Psoas muscle (tissue), 8 donors: ENCODE results near the gene MYL3. TPM values are rescaled to one million over a fixed set of nuclear protein-coding genes. Genes with fewer than 3 reads are reported as not detected.
A peak's percentile ranks its signal among the peaks of the same experiment; 100 is the strongest.
"Not testable (repeated sequence)": the region's sequence is repeated elsewhere in the genome, so short reads cannot be mapped to it uniquely, and the experiment has no call there.

Experiments
- ATAC-seq, 4 donors: fragments of 200-7000 bp; cut with Tn5 transposase; one replicate each; pipeline ENCODE4 v1.9.1; 2020; ENCODE audit warnings: moderate library complexity in 3 of 4, mild to moderate bottlenecking in 2 of 4
- DNase-seq, 2 donors: peaks; one replicate each; pipeline ENCODE4 v3.0.0-alpha.2; 2020
- H3K27ac ChIP-seq: fragments of 200-600 bp; one replicate; pipeline ENCODE4 v1.8.0; 2022
- H3K27me3 ChIP-seq, 3 donors: fragments of 200-600 bp in 1 of 3; one replicate each; pipeline versions ENCODE4 v1.6.1 to v1.8.0; 2013 to 2022; ENCODE audit warnings: low read length in 2 of 3, mild to moderate bottlenecking in 2 of 3, moderate library complexity in 1 of 3; ENCODE audit not compliant: insufficient read depth in 3 of 3
- H3K36me3 ChIP-seq, 2 donors: fragments of 200-600 bp in 1 of 2; one replicate each; pipeline versions ENCODE4 v1.6.1 to v1.8.0; 2013 to 2022; ENCODE audit warnings: low read depth in 1 of 2, mild to moderate bottlenecking in 1 of 2, moderate library complexity in 1 of 2; ENCODE audit not compliant: insufficient read depth in 1 of 2
- H3K4me1 ChIP-seq: fragments of 200-600 bp; one replicate; pipeline ENCODE4 v1.8.0; 2022
- H3K4me3 ChIP-seq: fragments of 200-600 bp; one replicate; pipeline ENCODE4 v1.8.0; 2022; ENCODE audit warnings: mild to moderate bottlenecking
- H3K9me3 ChIP-seq: fragments of 200-600 bp; one replicate; pipeline ENCODE4 v1.8.0; 2022
- CTCF ChIP-seq: fragments of 200-600 bp; IDR thresholded peaks from one replicate; pipeline ENCODE4 v1.8.0; 2022; ENCODE audit warnings: antibody characterized with exemption
- WGBS, 3 donors: extraction: QIAGEN DNeasy Blood & Tissue Kit; methylation state at CpG; one replicate each; pipeline versions ENCODE4 v1.1.6 to v1.1.7; 2013; 5-methylcytosine and 5-hydroxymethylcytosine counted together
- intact Hi-C, 2 donors: fragments of 100-400 bp; cut with DNase I; formaldehyde crosslinking; loops; one replicate each; pipeline versions ENCODE4 v1.11.0 to v1.14.2; 2022
- polyA plus RNA-seq, 3 donors: library from polyadenylated mRNA; stranded (reverse); fragments of 200-250 nt; gene quantifications; one replicate each; pipeline ENCODE4 v1.2.3, GENCODE V29; 2013
- total RNA-seq, 4 donors: library from RNA; stranded (reverse); fragmentation: NEBNext Ultra II Directional in 2 of 4; extraction: Animal tissue kit (Norgen Biotek cat#: 25700) in 2 of 4; gene quantifications; one replicate each; pipeline versions ENCODE4 v1.2.1 to v1.2.4, GENCODE V29; 2021 to 2023
- donor health status: healthy with polysubstance abuse.
- donor health status: DM: no; HTN: no; CAD: no; lungs with moderate emphysema.
- donor health status: Bipolar disorder and iron deficiency.
- donor health status: healthy.
- donor health status: DM: yes; HTN: yes; CAD: no.
- donor health status: DM: no; HTN: no; CAD: no.
- donor health status: DM: no; HTN: no; CAD: no.
- donor health status: DM: yes; HTN: yes; CAD: no.

The MYL3 gene
- total and polyA plus RNA-seq, 7 donors: 395 to 3,091 (median 1,482) TPM

- peak overlapping the region; percentile 58 for H3K4me3 ChIP-seq
- H3K4me1 ChIP-seq: no peaks in the 10 kb centered on the region
- no peaks in the 10 kb centered on the region for H3K27me3 ChIP-seq
- WGBS, 3 donors: 19 to 21% (median 21%) methylated on average over 28 to 46 of the region's 46 CpGs
- intact Hi-C loops: no loop called here
- no peaks in the 10 kb centered on the region for H3K9me3 ChIP-seq
- DNase-seq: peak; percentile 80 to 81
- peaks cover 0 to 4% of the 10 kb centered on the region in 2 donors for H3K36me3 ChIP-seq
- ATAC-seq: peak; percentile 79 to 90 (median 88)
- no peak for TF ChIP-seq CTCF
- H3K27ac ChIP-seq: peak overlapping the region; percentile 41
Measured at GRCh38 chr3:46812237-46812791, 50.9 kb downstream of the MYL3 start.

GRCh38 chr3:46811615-46812236 is 51.5 kb downstream of the MYL3 start:
- ATAC-seq: peak; percentile 14 to 52 (median 35)
- no peak for DNase-seq
- TF ChIP-seq CTCF: no peak
- Histone ChIP-seq H3K4me1 (no peaks in the 10 kb centered on the region), H3K27me3 (no peaks in the 10 kb centered on the region), H3K36me3 (peaks cover 0 to 4% of the 10 kb centered on the region in 2 donors), H3K4me3 (peak overlapping the region; percentile 58), H3K27ac (peak overlapping the region; percentile 41), H3K9me3 (no peaks in the 10 kb centered on the region)
- intact Hi-C loops: no loop called here
- 50 to 56% (median 52%) methylated on average over 14 to 15 of the region's 15 CpGs for WGBS, 3 donors

DNA sequence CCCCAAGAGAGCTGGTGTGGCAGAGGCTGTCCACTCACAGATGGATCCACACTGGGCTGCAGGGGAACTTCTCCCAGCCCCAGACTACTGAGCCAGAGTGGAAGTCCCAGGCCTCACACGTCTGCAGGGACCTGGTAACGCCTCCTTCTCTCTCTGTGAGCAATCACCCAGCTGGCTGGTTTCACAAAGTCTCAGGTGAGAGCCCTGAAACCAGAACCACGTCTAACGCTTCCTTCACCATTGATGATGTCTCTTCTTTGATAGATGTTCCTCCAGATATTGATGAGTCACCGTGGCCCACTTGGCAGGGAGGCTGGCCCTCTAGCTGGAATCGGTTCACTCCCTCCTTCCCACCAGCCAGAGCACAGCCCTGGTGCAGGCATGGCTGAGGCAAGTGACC is 54.5 kb downstream of the MYL3 start:
- 68 to 75% (median 70%) methylated on average over 6 of the region's 6 CpGs for WGBS, 3 donors
- H3K4me3 ChIP-seq, H3K27ac ChIP-seq, intact Hi-C loops, H3K4me1 ChIP-seq, DNase-seq, H3K9me3 ChIP-seq, ATAC-seq, H3K27me3 ChIP-seq, H3K36me3 ChIP-seq: not testable (repeated sequence)

Other genes with a start within 250 kb of the MYL3 start
- gene ALS2CL, start 169.8 kb downstream of the MYL3 start, total RNA-seq: 10 to 100 TPM in 1 of 4 donors, 1 to 10 TPM in 3; 5.0 to 10.1 (median 8.0) TPM
- gene ALS2CL, start 169.8 kb downstream of the MYL3 start, polyA plus RNA-seq: 1 to 10 TPM; 5.2 to 6.6 (median 5.5) TPM
- gene TMIE, start 162.1 kb downstream of the MYL3 start, total RNA-seq: 1 to 10 TPM in 1 of 4 donors, under 1 TPM in 3; 0.27 to 2.2 (median 0.33) TPM
- gene TMIE, start 162.1 kb downstream of the MYL3 start, polyA plus RNA-seq: 1 to 10 TPM in 1 of 3 donors, under 1 TPM in 2; 0.40 to 1.1 (median 0.65) TPM
- gene PRSS50, start 145.6 kb downstream of the MYL3 start, total RNA-seq: under 1 TPM in 3 of 4 donors, not detected in 1; 0.12 to 0.34 (median 0.23) TPM
- gene PRSS50, start 145.6 kb downstream of the MYL3 start, polyA plus RNA-seq: under 1 TPM; 0.01 to 0.15 (median 0.07) TPM
- 1 to 10 TPM; 1.1 to 5.9 (median 4.1) TPM for gene PTH1R, start 14.3 kb upstream of the MYL3 start, total RNA-seq
- gene PTH1R, start 14.3 kb upstream of the MYL3 start, polyA plus RNA-seq: 1 to 10 TPM; 4.0 to 5.2 (median 4.2) TPM
- 10 to 100 TPM; 25.1 to 36.4 (median 34.9) TPM for gene CCDC12, start 113.3 kb upstream of the MYL3 start, total RNA-seq
- gene CCDC12, start 113.3 kb upstream of the MYL3 start, polyA plus RNA-seq: 10 to 100 TPM; 47.0 to 69.8 (median 55.5) TPM
- 10 to 100 TPM in 1 of 4 donors, 1 to 10 TPM in 3; 7.3 to 11.2 (median 7.7) TPM for gene NBEAL2, start 116.2 kb upstream of the MYL3 start, total RNA-seq
- 10 to 100 TPM in 1 of 3 donors, 1 to 10 TPM in 2; 5.4 to 13.0 (median 6.4) TPM for gene NBEAL2, start 116.2 kb upstream of the MYL3 start, polyA plus RNA-seq